Retinal pigment epithelial cell (primary cell): Measurements from ENCODE around the gene ARNT2.
A peak's percentile ranks its signal among the peaks of the same experiment; 100 is the strongest.

ENCODE experiments used
- DNase-seq: peaks from one replicate; pipeline ENCODE4 v3.0.0-alpha.2; 2010; ENCODE audit warnings: low read depth
- H3K4me3 ChIP-seq: 2 replicates; pipeline ENCODE4 v1.5.1; 2011; ENCODE audit warnings: mild to moderate bottlenecking, low read length, control low read depth, moderate library complexity
- TF ChIP-seq, protein P1 (sequence below): conservative IDR thresholded peaks from 2 replicates; pipeline ENCODE4 v1.5.1; 2011; ENCODE audit warnings: low read depth, low read length, control low read depth, inconsistent platforms

Gene ARNT2

GRCh38 chr15:80447077-80447476, 42.9 kb downstream of the ARNT2 start:
- TF ChIP-seq, protein P1, sequence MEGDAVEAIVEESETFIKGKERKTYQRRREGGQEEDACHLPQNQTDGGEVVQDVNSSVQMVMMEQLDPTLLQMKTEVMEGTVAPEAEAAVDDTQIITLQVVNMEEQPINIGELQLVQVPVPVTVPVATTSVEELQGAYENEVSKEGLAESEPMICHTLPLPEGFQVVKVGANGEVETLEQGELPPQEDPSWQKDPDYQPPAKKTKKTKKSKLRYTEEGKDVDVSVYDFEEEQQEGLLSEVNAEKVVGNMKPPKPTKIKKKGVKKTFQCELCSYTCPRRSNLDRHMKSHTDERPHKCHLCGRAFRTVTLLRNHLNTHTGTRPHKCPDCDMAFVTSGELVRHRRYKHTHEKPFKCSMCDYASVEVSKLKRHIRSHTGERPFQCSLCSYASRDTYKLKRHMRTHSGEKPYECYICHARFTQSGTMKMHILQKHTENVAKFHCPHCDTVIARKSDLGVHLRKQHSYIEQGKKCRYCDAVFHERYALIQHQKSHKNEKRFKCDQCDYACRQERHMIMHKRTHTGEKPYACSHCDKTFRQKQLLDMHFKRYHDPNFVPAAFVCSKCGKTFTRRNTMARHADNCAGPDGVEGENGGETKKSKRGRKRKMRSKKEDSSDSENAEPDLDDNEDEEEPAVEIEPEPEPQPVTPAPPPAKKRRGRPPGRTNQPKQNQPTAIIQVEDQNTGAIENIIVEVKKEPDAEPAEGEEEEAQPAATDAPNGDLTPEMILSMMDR, result no peak
- no peak for DNase-seq
- H3K4me3 ChIP-seq, result no peak overlapping the region

GRCh38 chr15:80449825-80450224, 45.6 kb downstream of the ARNT2 start:
- no peak for DNase-seq
- no peak overlapping the region for H3K4me3 ChIP-seq
- TF ChIP-seq, protein P1, result no peak

DNA sequence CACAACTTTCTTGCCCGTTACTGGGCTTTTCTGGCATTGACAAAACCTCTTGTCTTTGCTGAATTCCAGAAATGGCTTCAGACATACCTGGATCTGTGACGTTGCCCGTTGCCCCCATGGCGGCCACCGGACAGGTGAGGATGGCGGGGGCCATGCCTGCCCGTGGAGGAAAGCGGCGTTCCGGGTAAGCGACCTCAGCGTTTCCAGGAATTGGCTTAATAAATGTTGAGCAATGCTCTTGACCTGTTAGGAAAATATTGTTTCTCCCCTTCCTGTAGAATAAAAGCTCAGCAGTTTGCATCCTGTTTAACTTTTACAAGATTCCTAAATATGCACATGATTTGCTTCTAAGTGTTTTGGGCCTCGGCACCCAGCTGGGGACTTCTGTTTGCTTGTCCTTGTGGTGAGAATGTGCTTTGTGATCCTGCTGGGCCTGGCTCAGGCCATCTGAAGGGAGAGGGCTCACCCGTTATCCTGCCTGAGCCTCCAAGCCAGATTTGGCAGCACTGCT, 46.7 kb downstream of the ARNT2 start:
- H3K4me3 ChIP-seq, result no peak overlapping the region
- TF ChIP-seq, protein P1, result no peak
- no peak for DNase-seq

GRCh38 chr15:80452166-80452565, 48.0 kb downstream of the ARNT2 start:
- TF ChIP-seq, protein P1, result no peak
- H3K4me3 ChIP-seq, result no peak overlapping the region
- DNase-seq, result no peak

DNA sequence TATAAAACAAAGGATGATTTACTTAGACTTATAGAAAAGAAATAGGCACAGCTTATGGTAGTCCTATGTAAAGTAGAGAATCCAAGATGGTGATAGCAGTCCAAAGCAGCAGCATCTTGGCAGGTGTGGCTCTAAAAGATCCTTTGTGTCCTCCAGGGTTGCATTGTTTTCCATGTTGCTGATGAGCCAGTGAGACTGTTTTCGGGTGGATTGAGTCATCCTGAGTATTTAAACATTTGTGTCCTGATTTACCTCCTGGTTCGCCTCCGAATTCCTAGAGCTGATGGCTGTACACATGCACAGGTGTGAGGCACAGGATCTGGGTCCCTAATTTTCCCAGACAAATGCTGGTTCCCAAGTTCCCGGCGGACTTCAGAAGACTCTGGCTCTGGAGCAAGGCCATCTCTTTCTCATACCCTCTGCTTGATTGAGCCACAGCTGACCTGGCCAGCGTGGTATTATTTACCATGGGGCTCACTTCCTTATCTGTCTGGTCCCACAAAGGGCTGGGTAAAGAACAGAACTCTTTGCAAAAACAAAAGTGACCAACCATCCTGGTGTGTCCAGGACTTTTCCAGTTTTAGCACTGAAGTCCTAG, 51.0 kb downstream of the ARNT2 start:
- no peak overlapping the region for H3K4me3 ChIP-seq
- no peak for DNase-seq
- TF ChIP-seq, protein P1, result no peak

GRCh38 chr15:80455668-80456442, 51.7 kb downstream of the ARNT2 start:
- peak; percentile 65 for DNase-seq
- no peak overlapping the region for H3K4me3 ChIP-seq
- TF ChIP-seq, protein P1, result peak; percentile 96
